ENCODE measurements around the gene TMEM201.

The TMEM201 gene

GRCh38 chr1:9600861-9601834 is 12.4 kb downstream of the TMEM201 start:
- no peak for DNase-seq (ENCODE audit: low read depth, low spot score)

GRCh38 chr1:9601942-9602793 is 13.5 kb downstream of the TMEM201 start:
- no peak for DNase-seq (ENCODE audit: low read depth, low spot score)

GRCh38 chr1:9602794-9603167 is 14.1 kb downstream of the TMEM201 start:
- DNase-seq (ENCODE audit: low read depth, low spot score) = no peak

- DNase-seq (ENCODE audit: low read depth, low spot score) = no peak
Measured at GRCh38 chr1:9603307-9603706, 14.6 kb downstream of the TMEM201 start.

- no peak for DNase-seq (ENCODE audit: low read depth, low spot score)
Measured at GRCh38 chr1:9603766-9604753, 15.3 kb downstream of the TMEM201 start.

GRCh38 chr1:9604836-9605235 is 16.1 kb downstream of the TMEM201 start:
- DNase-seq (ENCODE audit: low read depth, low spot score) = no peak

- no peak for DNase-seq (ENCODE audit: low read depth, low spot score)
Measured at GRCh38 chr1:9605946-9606455, 17.3 kb downstream of the TMEM201 start.

GRCh38 chr1:9606458-9606857 is 17.7 kb downstream of the TMEM201 start:
- no peak for DNase-seq (ENCODE audit: low read depth, low spot score)

- no peak for DNase-seq (ENCODE audit: low read depth, low spot score)
Measured at GRCh38 chr1:9606948-9607347, 18.2 kb downstream of the TMEM201 start.

GRCh38 chr1:9607352-9607751 is 18.6 kb downstream of the TMEM201 start:
- DNase-seq (ENCODE audit: low read depth, low spot score) = no peak

GRCh38 chr1:9609998-9610397 is 21.3 kb downstream of the TMEM201 start:
- no peak for DNase-seq (ENCODE audit: low read depth, low spot score)

GRCh38 chr1:9610548-9610947 is 21.8 kb downstream of the TMEM201 start:
- DNase-seq (ENCODE audit: low read depth, low spot score) = no peak

- DNase-seq (ENCODE audit: low read depth, low spot score) = no peak
Measured at GRCh38 chr1:9611716-9612115, 23.0 kb downstream of the TMEM201 start.

- DNase-seq (ENCODE audit: low read depth, low spot score) = no peak
Measured at GRCh38 chr1:9612162-9612845, 23.6 kb downstream of the TMEM201 start.

- no peak for DNase-seq (ENCODE audit: low read depth, low spot score)
Measured at GRCh38 chr1:9612871-9613624, 24.3 kb downstream of the TMEM201 start.

GRCh38 chr1:9613625-9614299 is 25.1 kb downstream of the TMEM201 start:
- no peak for DNase-seq (ENCODE audit: low read depth, low spot score)

GRCh38 chr1:9615316-9616063 is 26.8 kb downstream of the TMEM201 start:
- DNase-seq (ENCODE audit: low read depth, low spot score) = no peak

GRCh38 chr1:9618909-9619679 is 30.4 kb downstream of the TMEM201 start:
- DNase-seq (ENCODE audit: low read depth, low spot score) = no peak

Measured in activated CD4-positive, CD25-positive, alpha-beta regulatory T cell treated with anti-CD3 and anti-CD28 coated beads, Interleukin-2, amount 50 U/mL, for 16 hours (primary cell).